Hypothalamus (tissue), 51 donors: ENCODE data around the gene COX7B.
"Not testable (repeated sequence)": the region's sequence is repeated elsewhere in the genome, so short reads cannot be mapped to it uniquely, and the experiment has no call there.

ENCODE experiments used
- DNase-seq, 51 donors: peaks; one replicate each; lab custom pipeline; 2025; lab: John Stamatoyannopoulos, UW

COX7B gene

GRCh38 chrX:77899081-77899828 lies at the start of gene COX7B:
Gene COX7B, plus strand, starts transcription at chrX:77899468. Its CDS starts 86 bp downstream, at chrX:77899554.
- DNase-seq, result peak in 45 of 51 donors; percentile 0 to 92 (median 37)

GRCh38 chrX:77875372-77875771 lies 23.9 kb upstream of the COX7B start:
- no peak for DNase-seq

GRCh38 chrX:77881418-77881817 lies 17.9 kb upstream of the COX7B start:
- not testable (repeated sequence) for DNase-seq

- no peak for DNase-seq
Measured at GRCh38 chrX:77892887-77893286, 6.4 kb upstream of the COX7B start.

- no peak for DNase-seq
Measured at GRCh38 chrX:77893713-77894112, 5.6 kb upstream of the COX7B start.

- peak; percentile 1 to 92 (median 79) for DNase-seq
Measured at GRCh38 chrX:77894921-77895886, 4.1 kb upstream of the COX7B start, which contains the start of gene MAGT1. Gene MAGT1, minus strand, starts transcription at chrX:77895435. Its CDS starts 25 bp downstream, at chrX:77895410.

GRCh38 chrX:77900688-77901087 lies 1.4 kb downstream of the COX7B start:
- DNase-seq, result no peak

- no peak for DNase-seq
Measured at GRCh38 chrX:77901506-77901905, 2.2 kb downstream of the COX7B start.

- peak; percentile 8 to 86 (median 69) for DNase-seq
Measured at GRCh38 chrX:77910108-77910840, 11.0 kb downstream of the COX7B start, which contains the start of gene ATP7A. Gene ATP7A, plus strand, starts transcription at chrX:77910693. Its CDS starts 60,949 bp downstream, at chrX:77971642.

GRCh38 chrX:77917294-77917933 lies 18.1 kb downstream of the COX7B start:
- DNase-seq, result no peak

- DNase-seq, result no peak
Measured at GRCh38 chrX:77918568-77918967, 19.3 kb downstream of the COX7B start.

- not testable (repeated sequence) for DNase-seq
Measured at GRCh38 chrX:77919370-77919769, 20.1 kb downstream of the COX7B start.

GRCh38 chrX:77922787-77923186 lies 23.5 kb downstream of the COX7B start:
- DNase-seq, result no peak

- DNase-seq, result no peak
Measured at GRCh38 chrX:77924320-77924859, 25.1 kb downstream of the COX7B start.

GRCh38 chrX:77925764-77926163 lies 26.5 kb downstream of the COX7B start:
- DNase-seq, result no peak

- no peak for DNase-seq
Measured at GRCh38 chrX:77930581-77930980, 31.3 kb downstream of the COX7B start.

GRCh38 chrX:77935886-77936285 lies 36.6 kb downstream of the COX7B start:
- DNase-seq, result no peak

GRCh38 chrX:77936299-77936698 lies 37.0 kb downstream of the COX7B start:
- no peak for DNase-seq

- DNase-seq, result no peak
Measured at GRCh38 chrX:77937291-77937690, 38.0 kb downstream of the COX7B start.
